HEK293 (cell line): ENCODE data around the gene RAD50.

Experiments used
- KLF7 ChIP-seq: fragments of 450-650 bp; formaldehyde crosslinking; IDR thresholded peaks from 2 replicates; pipeline ENCODE4 v1.5.1; 2016; ENCODE audit warnings: missing biosample characterization, missing genetic modification characterization, borderline replicate concordance
- ZBTB8A ChIP-seq: fragments of 450-650 bp; formaldehyde crosslinking; IDR thresholded peaks from 2 replicates; pipeline ENCODE4 v1.5.1; 2016; ENCODE audit warnings: missing biosample characterization, missing genetic modification characterization
- ZNF785 ChIP-seq: fragments of 450-650 bp; formaldehyde crosslinking; IDR thresholded peaks from 2 replicates; pipeline ENCODE4 v1.5.1; 2016; ENCODE audit warnings: missing biosample characterization, missing genetic modification characterization
- TF ChIP-seq, protein P1 (sequence below): fragments of 450-650 bp; formaldehyde crosslinking; IDR thresholded peaks from 2 replicates; pipeline ENCODE4 v1.5.1; 2016; ENCODE audit warnings: missing biosample characterization, missing genetic modification characterization

DNA sequence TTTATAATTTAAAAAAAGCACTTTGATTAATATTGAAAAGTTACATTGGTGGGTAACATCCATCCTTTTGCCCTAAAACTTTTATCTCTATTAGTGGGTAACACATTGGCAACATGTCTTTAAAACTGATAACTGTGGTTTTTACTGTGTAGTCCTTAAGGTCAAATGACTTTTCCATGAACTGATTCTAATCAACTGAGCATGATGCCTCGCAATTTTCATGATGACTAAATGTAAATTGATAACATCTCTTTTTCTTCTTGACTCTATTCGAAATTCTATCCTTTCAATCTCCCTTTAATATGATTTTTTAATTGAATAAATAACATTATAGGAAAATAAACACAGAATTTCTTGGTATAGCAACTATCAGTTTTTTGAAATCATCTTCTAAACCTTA is 7.2 kb upstream of the RAD50 start:
- TF ChIP-seq ZNF785 (tag by site-specific recombination): no peak
- TF ChIP-seq, protein P1, sequence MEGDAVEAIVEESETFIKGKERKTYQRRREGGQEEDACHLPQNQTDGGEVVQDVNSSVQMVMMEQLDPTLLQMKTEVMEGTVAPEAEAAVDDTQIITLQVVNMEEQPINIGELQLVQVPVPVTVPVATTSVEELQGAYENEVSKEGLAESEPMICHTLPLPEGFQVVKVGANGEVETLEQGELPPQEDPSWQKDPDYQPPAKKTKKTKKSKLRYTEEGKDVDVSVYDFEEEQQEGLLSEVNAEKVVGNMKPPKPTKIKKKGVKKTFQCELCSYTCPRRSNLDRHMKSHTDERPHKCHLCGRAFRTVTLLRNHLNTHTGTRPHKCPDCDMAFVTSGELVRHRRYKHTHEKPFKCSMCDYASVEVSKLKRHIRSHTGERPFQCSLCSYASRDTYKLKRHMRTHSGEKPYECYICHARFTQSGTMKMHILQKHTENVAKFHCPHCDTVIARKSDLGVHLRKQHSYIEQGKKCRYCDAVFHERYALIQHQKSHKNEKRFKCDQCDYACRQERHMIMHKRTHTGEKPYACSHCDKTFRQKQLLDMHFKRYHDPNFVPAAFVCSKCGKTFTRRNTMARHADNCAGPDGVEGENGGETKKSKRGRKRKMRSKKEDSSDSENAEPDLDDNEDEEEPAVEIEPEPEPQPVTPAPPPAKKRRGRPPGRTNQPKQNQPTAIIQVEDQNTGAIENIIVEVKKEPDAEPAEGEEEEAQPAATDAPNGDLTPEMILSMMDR (tag by site-specific recombination): no peak
- TF ChIP-seq ZBTB8A (tag by site-specific recombination): no peak
- TF ChIP-seq KLF7: no peak
